ENCODE data around the gene ATP8B1.
"Not testable (repeated sequence)": the region's sequence is repeated elsewhere in the genome, so short reads cannot be mapped to it uniquely, and the experiment has no call there.

ATP8B1 gene

GRCh38 chr18:57655740-57656139 is 147.4 kb downstream of the ATP8B1 start:
- no peak for FAIRE-seq

- FAIRE-seq: no peak
Measured at GRCh38 chr18:57651914-57652313, 151.2 kb downstream of the ATP8B1 start.

GRCh38 chr18:57649556-57650500 is 153.3 kb downstream of the ATP8B1 start:
- FAIRE-seq: no peak

- no peak for FAIRE-seq
Measured at GRCh38 chr18:57648414-57648813, 154.7 kb downstream of the ATP8B1 start.

GRCh38 chr18:57644540-57644939 is 158.6 kb downstream of the ATP8B1 start:
- no peak for FAIRE-seq

GRCh38 chr18:57643726-57644125 is 159.4 kb downstream of the ATP8B1 start:
- FAIRE-seq: not testable (repeated sequence)

- FAIRE-seq: not testable (repeated sequence)
Measured at GRCh38 chr18:57642462-57642861, 160.7 kb downstream of the ATP8B1 start.

GRCh38 chr18:57640749-57641148 is 162.4 kb downstream of the ATP8B1 start:
- FAIRE-seq: no peak

GRCh38 chr18:57640236-57640635 is 162.9 kb downstream of the ATP8B1 start:
- no peak for FAIRE-seq

GRCh38 chr18:57635003-57635822 is 167.9 kb downstream of the ATP8B1 start:
- no peak for FAIRE-seq

GRCh38 chr18:57631697-57632096 is 171.4 kb downstream of the ATP8B1 start:
- no peak for FAIRE-seq

- FAIRE-seq: no peak
Measured at GRCh38 chr18:57630754-57631595, 172.1 kb downstream of the ATP8B1 start.

- no peak for FAIRE-seq
Measured at GRCh38 chr18:57630002-57630753, 172.9 kb downstream of the ATP8B1 start.

- FAIRE-seq: no peak
Measured at GRCh38 chr18:57629422-57629821, 173.7 kb downstream of the ATP8B1 start.

GRCh38 chr18:57627488-57627887 is 175.6 kb downstream of the ATP8B1 start:
- no peak for FAIRE-seq

GRCh38 chr18:57624988-57625387 is 178.1 kb downstream of the ATP8B1 start:
- no peak for FAIRE-seq

GRCh38 chr18:57621246-57621604 is 181.9 kb downstream of the ATP8B1 start:
- FAIRE-seq: no peak

GRCh38 chr18:57619876-57620275 is 183.2 kb downstream of the ATP8B1 start:
- no peak for FAIRE-seq

- FAIRE-seq: no peak
Measured at GRCh38 chr18:57618910-57619309, 184.2 kb downstream of the ATP8B1 start.

- no peak for FAIRE-seq
Measured at GRCh38 chr18:57603871-57604270, 199.2 kb downstream of the ATP8B1 start.

Measured in TTC549 (cell line).